HCT116 (cell line): Measurements from ENCODE around the gene BAIAP2.

Experiments used
- EGR1 ChIP-seq: IDR thresholded peaks from 2 replicates; pipeline ENCODE4 v1.6.1; 2012; ENCODE audit warnings: low read depth
- EZH2 ChIP-seq: fragments of 200-600 bp; sonication (generic); IDR thresholded peaks from 2 replicates; pipeline ENCODE4 v1.6.1; 2017; ENCODE audit warnings: antibody characterized with exemption, mixed run types
- EZH2phosphoT487 ChIP-seq: fragments of 200-600 bp; IDR thresholded peaks from 2 replicates; pipeline ENCODE4 v1.6.1; 2018; ENCODE audit warnings: antibody characterized with exemption, borderline replicate concordance
- JUND ChIP-seq: IDR thresholded peaks from 2 replicates; pipeline ENCODE4 v1.6.1; 2012
- POLR2A ChIP-seq: IDR thresholded peaks from 2 replicates; pipeline ENCODE4 v1.7.0; 2011; ENCODE audit warnings: borderline replicate concordance; ENCODE audit not compliant: insufficient read depth, insufficient read length; ENCODE audit errors: extremely low read depth
- POLR2AphosphoS5 ChIP-seq: IDR thresholded peaks from 2 replicates; pipeline ENCODE4 v1.6.1; 2011; ENCODE audit warnings: mild to moderate bottlenecking, low read depth, low read length, moderate library complexity
- ZNF274 ChIP-seq: fragments of 200-500 bp; sonication (Bioruptor generic); IDR thresholded peaks from 2 replicates; pipeline ENCODE4 v1.6.1; 2014; ENCODE audit warnings: mild to moderate bottlenecking, low read depth, low read length, inconsistent platforms
- TF ChIP-seq, protein P1 (sequence below), 3 experiments: fragments of 200-600 bp in 1 of 3; sonication (generic) in 1 of 3; IDR thresholded peaks in 2 of 3; conservative IDR thresholded peaks in 1 of 3; 2 replicates each; pipeline ENCODE4 v1.5.1; 2012 to 2017; ENCODE audit warnings: low read depth in 2 of 3, low read length in 2 of 3, antibody characterized with exemption in 1 of 3, borderline replicate concordance in 1 of 3, control low read depth in 1 of 3, mild to moderate bottlenecking in 1 of 3, mixed read lengths in 1 of 3, mixed run types in 1 of 3, moderate library complexity in 1 of 3; ENCODE audit not compliant: insufficient read depth in 1 of 3
- TF ChIP-seq, protein P2 (sequence below): IDR thresholded peaks from 2 replicates; pipeline ENCODE4 v1.6.1; 2012

DNA sequence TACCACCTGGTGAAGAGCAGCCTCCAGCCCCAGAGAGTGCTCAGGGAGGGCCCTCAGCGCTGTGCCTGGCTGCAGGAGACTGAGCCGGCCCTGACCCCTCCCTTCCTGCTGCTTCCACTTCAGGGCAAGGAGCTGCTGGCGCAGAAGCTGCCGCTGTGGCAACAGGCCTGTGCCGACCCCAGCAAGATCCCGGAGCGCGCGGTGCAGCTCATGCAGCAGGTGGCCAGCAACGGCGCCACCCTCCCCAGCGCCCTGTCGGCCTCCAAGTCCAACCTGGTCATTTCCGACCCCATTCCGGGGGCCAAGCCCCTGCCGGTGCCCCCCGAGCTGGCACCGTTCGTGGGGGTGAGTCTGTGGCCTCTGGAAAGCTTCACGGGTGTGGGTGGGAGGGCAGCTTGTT lies 68.4 kb downstream of the BAIAP2 start:
- TF ChIP-seq EZH2 (no peak), JUND (no peak), EZH2phosphoT487 (no peak), ZNF274 (no peak), POLR2AphosphoS5 (no peak), EGR1 (no peak), POLR2A (no peak)
- TF ChIP-seq, protein P1, sequence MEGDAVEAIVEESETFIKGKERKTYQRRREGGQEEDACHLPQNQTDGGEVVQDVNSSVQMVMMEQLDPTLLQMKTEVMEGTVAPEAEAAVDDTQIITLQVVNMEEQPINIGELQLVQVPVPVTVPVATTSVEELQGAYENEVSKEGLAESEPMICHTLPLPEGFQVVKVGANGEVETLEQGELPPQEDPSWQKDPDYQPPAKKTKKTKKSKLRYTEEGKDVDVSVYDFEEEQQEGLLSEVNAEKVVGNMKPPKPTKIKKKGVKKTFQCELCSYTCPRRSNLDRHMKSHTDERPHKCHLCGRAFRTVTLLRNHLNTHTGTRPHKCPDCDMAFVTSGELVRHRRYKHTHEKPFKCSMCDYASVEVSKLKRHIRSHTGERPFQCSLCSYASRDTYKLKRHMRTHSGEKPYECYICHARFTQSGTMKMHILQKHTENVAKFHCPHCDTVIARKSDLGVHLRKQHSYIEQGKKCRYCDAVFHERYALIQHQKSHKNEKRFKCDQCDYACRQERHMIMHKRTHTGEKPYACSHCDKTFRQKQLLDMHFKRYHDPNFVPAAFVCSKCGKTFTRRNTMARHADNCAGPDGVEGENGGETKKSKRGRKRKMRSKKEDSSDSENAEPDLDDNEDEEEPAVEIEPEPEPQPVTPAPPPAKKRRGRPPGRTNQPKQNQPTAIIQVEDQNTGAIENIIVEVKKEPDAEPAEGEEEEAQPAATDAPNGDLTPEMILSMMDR (IDR thresholded peaks at IDR 0.05 in 2 of 3, conservative IDR thresholded peaks at IDR 0.05 in 1 of 3; ENCODE audit: borderline replicate concordance in 1 of 3, insufficient read depth in 1 of 3, low read depth in 2 of 3, low read length in 2 of 3), result no peak
- TF ChIP-seq, protein P2, sequence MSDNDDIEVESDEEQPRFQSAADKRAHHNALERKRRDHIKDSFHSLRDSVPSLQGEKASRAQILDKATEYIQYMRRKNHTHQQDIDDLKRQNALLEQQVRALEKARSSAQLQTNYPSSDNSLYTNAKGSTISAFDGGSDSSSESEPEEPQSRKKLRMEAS, result no peak
